Breast epithelium (tissue), 4 donors: ENCODE data around the gene RTN1. TPM values are rescaled to one million over a fixed set of nuclear protein-coding genes. Genes with fewer than 3 reads are reported as not detected.

Experiments used
- DNase-seq, 2 donors: peaks; one replicate each; pipeline ENCODE4 v3.0.0-alpha.2; 2019; ENCODE audit warnings: low spot score in 2 of 2
- H3K27ac ChIP-seq, 2 donors: fragments of 200-600 bp; sonication (generic) in 1 of 2; one replicate each; pipeline ENCODE4 v1.5.1; 2016 to 2019; ENCODE audit warnings: mild to moderate bottlenecking in 1 of 2
- H3K27me3 ChIP-seq, 2 donors: fragments of 200-600 bp; sonication (generic) in 1 of 2; one replicate each; pipeline versions ENCODE4 v1.5.1 to v1.6.0; 2017 to 2019; ENCODE audit warnings: control low read depth in 1 of 2, mild to moderate bottlenecking in 1 of 2
- H3K36me3 ChIP-seq: fragments of 200-600 bp; one replicate; pipeline ENCODE4 v1.5.1; 2019
- H3K4me1 ChIP-seq, 2 donors: fragments of 200-600 bp; sonication (generic); one replicate each; pipeline ENCODE4 v1.5.1; 2016 to 2019; ENCODE audit warnings: control low read depth in 1 of 2
- H3K4me3 ChIP-seq, 3 donors: fragments of 200-600 bp; sonication (generic); 1 replicate in 2 of 3; 2 replicates in 1 of 3; pipeline ENCODE4 v1.5.1; 2016 to 2019; ENCODE audit warnings: mild to moderate bottlenecking in 3 of 3, moderate library complexity in 2 of 3
- H3K9me3 ChIP-seq, 2 donors: fragments of 200-600 bp; sonication (generic) in 1 of 2; one replicate each; pipeline ENCODE4 v1.5.1; 2016 to 2019; ENCODE audit warnings: control low read depth in 1 of 2
- POLR2A ChIP-seq: fragments of 450-650 bp; IDR thresholded peaks from one replicate; pipeline ENCODE4 v1.6.1; 2016; ENCODE audit warnings: antibody characterized with exemption, mild to moderate bottlenecking, moderate library complexity
- POLR2AphosphoS5 ChIP-seq, 3 donors: sonication (generic); formaldehyde crosslinking; IDR thresholded peaks; one replicate each; pipeline ENCODE4 v1.6.1; 2017; ENCODE audit warnings: antibody characterized with exemption in 3 of 3
- intact Hi-C: fragments of 100-400 bp; cut with DNase I; formaldehyde crosslinking; loops from one replicate; pipeline ENCODE4 v1.15.1; 2023; ENCODE audit warnings: low total_unique reads
- total RNA-seq, 3 donors: library from RNA; depleted of rRNA; stranded (reverse); fragments of >200 nt; gene quantifications; one replicate each; pipeline ENCODE4 v1.1.0, GENCODE V29; 2016
- TF ChIP-seq, protein P1 (sequence below), 3 donors: fragments of 450-650 bp; IDR thresholded peaks; one replicate each; pipeline ENCODE4 v1.5.1; 2016 to 2017; ENCODE audit warnings: antibody characterized with exemption in 3 of 3, mild to moderate bottlenecking in 3 of 3, moderate library complexity in 3 of 3

Gene RTN1
- total RNA-seq, 3 donors from 2014 or later = 10.8 to 44.5 (median 17.7) TPM

DNA sequence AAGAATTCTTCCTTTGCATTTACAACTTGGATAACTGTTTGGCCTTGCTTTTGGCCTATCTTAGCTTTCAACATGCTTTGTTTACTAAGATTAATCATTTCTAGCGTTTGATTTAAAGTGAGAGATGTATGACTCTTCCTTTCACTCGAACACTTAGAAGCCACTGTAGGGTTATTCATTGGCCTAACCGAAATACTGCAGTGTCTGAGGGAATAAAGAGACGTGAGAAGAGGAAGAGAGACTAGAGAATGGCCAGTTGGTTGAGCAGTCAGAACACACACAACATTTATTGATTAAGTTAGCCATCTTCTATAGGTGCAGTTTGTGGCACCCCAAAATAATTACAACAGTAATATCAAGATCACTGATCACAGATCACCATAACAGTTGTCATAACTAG lies 231.7 kb downstream of the RTN1 start:
- intact Hi-C loops = no loop called here
- Histone ChIP-seq H3K4me3 (no peak overlapping the region), H3K27me3 (no peaks in the 10 kb centered on the region), H3K4me1 (no peaks in the 10 kb centered on the region), H3K9me3 (peaks cover 8 to 10% of the 10 kb centered on the region in 2 donors), H3K27ac (no peak overlapping the region), H3K36me3 (no peaks in the 10 kb centered on the region)
- TF ChIP-seq POLR2AphosphoS5 (IDR thresholded peaks at IDR 0.05) = no peak
- TF ChIP-seq POLR2A = no peak
- TF ChIP-seq, protein P1, sequence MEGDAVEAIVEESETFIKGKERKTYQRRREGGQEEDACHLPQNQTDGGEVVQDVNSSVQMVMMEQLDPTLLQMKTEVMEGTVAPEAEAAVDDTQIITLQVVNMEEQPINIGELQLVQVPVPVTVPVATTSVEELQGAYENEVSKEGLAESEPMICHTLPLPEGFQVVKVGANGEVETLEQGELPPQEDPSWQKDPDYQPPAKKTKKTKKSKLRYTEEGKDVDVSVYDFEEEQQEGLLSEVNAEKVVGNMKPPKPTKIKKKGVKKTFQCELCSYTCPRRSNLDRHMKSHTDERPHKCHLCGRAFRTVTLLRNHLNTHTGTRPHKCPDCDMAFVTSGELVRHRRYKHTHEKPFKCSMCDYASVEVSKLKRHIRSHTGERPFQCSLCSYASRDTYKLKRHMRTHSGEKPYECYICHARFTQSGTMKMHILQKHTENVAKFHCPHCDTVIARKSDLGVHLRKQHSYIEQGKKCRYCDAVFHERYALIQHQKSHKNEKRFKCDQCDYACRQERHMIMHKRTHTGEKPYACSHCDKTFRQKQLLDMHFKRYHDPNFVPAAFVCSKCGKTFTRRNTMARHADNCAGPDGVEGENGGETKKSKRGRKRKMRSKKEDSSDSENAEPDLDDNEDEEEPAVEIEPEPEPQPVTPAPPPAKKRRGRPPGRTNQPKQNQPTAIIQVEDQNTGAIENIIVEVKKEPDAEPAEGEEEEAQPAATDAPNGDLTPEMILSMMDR (IDR thresholded peaks at IDR 0.05) = no peak
- no peak for DNase-seq

DNA sequence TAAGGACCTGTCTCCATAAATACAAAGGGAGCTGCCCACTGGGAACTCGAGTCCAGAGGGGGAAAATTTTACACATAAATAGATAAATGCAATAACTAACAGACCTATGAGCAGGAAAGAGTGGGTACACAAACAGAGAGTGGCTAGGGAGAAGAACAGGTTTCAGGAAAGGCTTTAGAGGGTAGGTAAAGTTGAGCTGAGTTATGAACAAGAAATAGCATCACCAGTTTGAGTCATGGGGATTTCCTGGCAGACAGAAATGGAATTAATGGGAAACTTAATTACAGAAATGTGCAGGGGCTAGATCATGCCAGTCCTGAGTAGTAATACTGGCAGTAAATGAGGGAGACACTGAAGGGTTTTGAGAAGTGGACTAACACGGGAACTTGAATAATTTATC lies 236.0 kb downstream of the RTN1 start:
- H3K27me3 ChIP-seq = peaks cover 0 to 9% of the 10 kb centered on the region in 2 donors
- no peaks in the 10 kb centered on the region for H3K9me3 ChIP-seq
- H3K36me3 ChIP-seq = no peaks in the 10 kb centered on the region
- H3K27ac ChIP-seq = no peak overlapping the region
- H3K4me3 ChIP-seq = no peak overlapping the region
- intact Hi-C loops = no loop called here
- DNase-seq = no peak
- no peaks in the 10 kb centered on the region for H3K4me1 ChIP-seq
- TF ChIP-seq, protein P1 (IDR thresholded peaks at IDR 0.05) = no peak
- TF ChIP-seq POLR2A (no peak), POLR2AphosphoS5 (IDR thresholded peaks at IDR 0.05) (no peak)

DNA sequence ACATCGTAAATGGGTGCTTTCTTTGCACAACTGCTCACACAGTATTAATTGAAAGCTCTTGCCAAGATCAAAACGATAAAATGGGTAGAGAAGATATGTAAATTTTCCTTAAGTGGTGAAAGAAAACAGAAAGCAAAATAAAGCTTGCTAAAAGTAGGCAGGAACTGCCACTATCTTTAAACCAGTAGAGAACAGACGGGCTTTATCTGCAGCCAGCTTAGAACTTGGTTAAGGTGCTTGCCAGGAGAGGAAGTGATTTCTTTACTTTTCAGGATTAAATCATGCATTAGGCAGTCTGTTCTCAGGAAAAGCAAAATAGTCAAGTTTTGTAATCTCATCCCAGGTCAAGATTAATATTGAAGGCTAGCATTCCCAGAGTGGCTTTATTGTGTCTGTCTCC lies 237.1 kb downstream of the RTN1 start:
- Histone ChIP-seq H3K4me1 (no peaks in the 10 kb centered on the region), H3K27me3 (peaks cover 0 to 9% of the 10 kb centered on the region in 2 donors), H3K27ac (no peak overlapping the region), H3K36me3 (no peaks in the 10 kb centered on the region), H3K9me3 (no peaks in the 10 kb centered on the region), H3K4me3 (no peak overlapping the region)
- intact Hi-C loops = no loop called here
- no peak for DNase-seq
- TF ChIP-seq, protein P1 (IDR thresholded peaks at IDR 0.05) = no peak
- TF ChIP-seq POLR2A = no peak
- no peak for TF ChIP-seq POLR2AphosphoS5 (IDR thresholded peaks at IDR 0.05)

DNA sequence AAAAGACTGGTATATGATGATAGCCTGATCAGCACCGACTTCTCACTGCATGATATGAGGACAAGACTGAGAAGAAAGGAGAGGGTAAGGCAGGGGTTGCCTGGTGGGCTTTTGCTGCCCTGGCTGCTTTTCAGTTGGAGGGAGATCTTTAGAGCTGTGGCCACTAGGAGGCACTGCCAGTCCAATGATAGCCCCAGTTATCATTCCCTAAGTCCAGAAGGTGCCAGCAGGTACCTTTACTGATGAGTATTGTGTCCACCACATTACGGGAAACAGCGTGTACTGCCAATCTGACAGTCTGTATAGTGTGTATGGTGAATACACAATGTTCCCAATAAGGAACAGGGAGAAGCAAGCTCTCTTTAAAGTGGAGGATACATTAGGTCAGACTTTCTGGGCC lies 238.2 kb downstream of the RTN1 start:
- H3K4me3 ChIP-seq = no peak overlapping the region
- no peaks in the 10 kb centered on the region for H3K9me3 ChIP-seq
- no peak for DNase-seq
- no peak overlapping the region for H3K27ac ChIP-seq
- no peaks in the 10 kb centered on the region for H3K36me3 ChIP-seq
- H3K27me3 ChIP-seq = peaks cover 0 to 9% of the 10 kb centered on the region in 2 donors
- TF ChIP-seq, protein P1 (IDR thresholded peaks at IDR 0.05) = peak in 1 of 3 donors; percentile 14
- no peak for TF ChIP-seq POLR2AphosphoS5 (IDR thresholded peaks at IDR 0.05)
- intact Hi-C loops = no loop called here
- H3K4me1 ChIP-seq = no peaks in the 10 kb centered on the region

DNA sequence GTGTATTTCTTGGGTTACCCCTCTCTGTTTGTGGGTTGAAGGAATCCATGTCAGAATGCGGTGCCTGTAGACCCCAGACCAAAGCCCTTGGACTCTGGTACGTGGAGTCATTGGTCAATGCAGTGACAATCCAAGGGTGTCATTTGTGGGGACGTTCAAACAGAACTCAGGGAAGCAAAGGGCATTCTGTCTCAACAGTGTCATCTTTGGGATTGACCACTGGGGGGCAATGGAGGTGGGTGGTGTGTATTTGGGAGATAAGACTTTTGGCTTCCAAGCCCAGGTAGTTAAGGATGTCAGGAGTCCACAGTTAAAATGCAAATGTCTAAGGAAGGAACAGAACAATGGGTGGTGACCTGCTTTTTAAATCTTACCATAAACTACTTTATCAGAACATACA lies 239.3 kb downstream of the RTN1 start:
- Histone ChIP-seq H3K9me3 (no peaks in the 10 kb centered on the region), H3K4me1 (no peaks in the 10 kb centered on the region), H3K36me3 (no peaks in the 10 kb centered on the region), H3K4me3 (peak overlapping the region in 1 of 3 donors; percentile 65), H3K27me3 (peaks cover 0 to 9% of the 10 kb centered on the region in 2 donors), H3K27ac (no peak overlapping the region)
- intact Hi-C loops = no loop called here
- no peak for DNase-seq
- TF ChIP-seq, protein P1 (IDR thresholded peaks at IDR 0.05) = no peak
- TF ChIP-seq POLR2AphosphoS5 (IDR thresholded peaks at IDR 0.05) (no peak), POLR2A (no peak)
